Spleen (tissue), 7 donors: ENCODE results near the gene TBRG1.
"Not testable (repeated sequence)": the region's sequence is repeated elsewhere in the genome, so short reads cannot be mapped to it uniquely, and the experiment has no call there.

Source experiments
- CTCF ChIP-seq, 11 experiments: fragments of 200-600 bp in 7 of 11; fragments of 450-650 bp in 4 of 11; sonication (generic) in 4 of 11; IDR thresholded peaks in 8 of 11; conservative IDR thresholded peaks in 3 of 11; 1 replicate in 7 of 11; 2 replicates in 4 of 11; pipeline versions ENCODE4 v1.4.0 to v1.8.0; 2016 to 2021; ENCODE audit warnings: antibody characterized with exemption in 11 of 11, inconsistent platforms in 4 of 11, mild to moderate bottlenecking in 1 of 11
- POLR2AphosphoS5 ChIP-seq, 3 donors: sonication (generic); formaldehyde crosslinking; IDR thresholded peaks; one replicate each; pipeline ENCODE4 v1.5.1; 2017; ENCODE audit warnings: antibody characterized with exemption in 3 of 3
- donor health status: DM: no; HTN: no; CAD: no; lungs with moderate emphysema.
- donor health status: DM: no; HTN: no; CAD: no.
- donor health status: DM: no; HTN: no; CAD: no.

DNA sequence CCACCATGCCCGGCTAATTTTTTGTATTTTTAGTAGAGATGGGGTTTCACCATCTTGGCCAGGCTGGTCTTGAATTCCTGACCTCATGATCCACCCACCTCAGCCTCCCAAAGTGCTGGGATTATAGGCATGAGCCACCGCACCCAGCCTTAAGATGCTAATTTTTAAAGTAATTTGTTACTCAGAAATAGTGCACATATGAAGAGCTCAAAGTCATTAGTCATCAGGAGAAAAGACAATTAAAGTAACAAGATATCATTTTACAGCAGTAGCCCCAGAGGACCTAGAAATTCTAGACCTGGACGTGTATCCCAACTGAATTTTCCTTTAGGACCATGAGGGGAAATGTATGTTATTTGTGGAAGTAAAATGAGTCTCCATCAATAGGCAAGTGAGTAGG lies 19.9 kb upstream of the TBRG1 start:
- TF ChIP-seq POLR2AphosphoS5 (IDR thresholded peaks at IDR 0.05); CTCF (IDR thresholded peaks at IDR 0.05 in 8 of 11, conservative IDR thresholded peaks at IDR 0.05 in 3 of 11): not testable (repeated sequence)
